Loucy (cell line): ENCODE measurements around the gene PNMA6A.

Source experiments
- CTCF ChIP-seq: fragments of 200-600 bp; sonication (generic); conservative IDR thresholded peaks from 2 replicates; pipeline ENCODE4 v1.5.1; 2014; ENCODE audit warnings: mild to moderate bottlenecking, antibody characterized with exemption, low read length
- EZH2phosphoT487 ChIP-seq: fragments of 200-600 bp; IDR thresholded peaks from 2 replicates; pipeline ENCODE4 v1.6.1; 2018; ENCODE audit warnings: antibody characterized with exemption, mild to moderate bottlenecking, moderate library complexity, borderline replicate concordance

- TF ChIP-seq CTCF, result no peak
- TF ChIP-seq EZH2phosphoT487, result no peak
Observed at GRCh38 chrX:153075366-153075765, 3.1 kb downstream of the PNMA6A start.
